A673 (cell line): ENCODE data around the gene DOK6. TPM values are rescaled to one million over a fixed set of nuclear protein-coding genes. Genes with fewer than 3 reads are reported as not detected.

Experiments used
- BruUV-seq: library from RNA; stranded (reverse); fragments of 400-500 nt; replicated peaks from 2 replicates; lab custom pipeline; 2021; lab: Mats Ljungman, UMichigan
- CTCF ChIA-PET: fragments of 300-600 bp; sonication (Branson Sonifier 250); formaldehyde crosslinking; loops from one replicate; lab custom pipeline; 2022; ENCODE audit warnings: antibody characterized with exemption; lab: Charles Lee
- POLR2A ChIA-PET: fragments of 300-600 bp; sonication (Branson Sonifier 250); formaldehyde crosslinking; loops from one replicate; lab custom pipeline; 2022; ENCODE audit warnings: antibody characterized with exemption; ENCODE audit not compliant: low non-redundant PET; lab: Charles Lee
- DNase-seq: peaks from one replicate; pipeline ENCODE4 v3.0.0-alpha.2; 2015; ENCODE audit warnings: low spot score
- H3K27ac ChIP-seq: fragments of 200-600 bp; sonication (generic); 2 replicates; pipeline ENCODE4 v1.5.1; 2016; ENCODE audit warnings: mixed run types, low read depth, mild to moderate bottlenecking, mixed read lengths, antibody characterized with exemption, low read length; ENCODE audit not compliant: poor library complexity, severe bottlenecking
- H3K27me3 ChIP-seq: fragments of 200-600 bp; sonication (generic); replicated peaks from 2 replicates; pipeline ENCODE4 v1.6.1; 2017; ENCODE audit warnings: mixed run types, low read depth, mild to moderate bottlenecking, mixed read lengths, antibody characterized with exemption, low read length; ENCODE audit not compliant: insufficient read depth, poor library complexity
- H3K36me3 ChIP-seq: fragments of 200-600 bp; sonication (generic); 2 replicates; pipeline ENCODE4 v1.6.1; 2016; ENCODE audit warnings: mixed run types, mild to moderate bottlenecking, mixed read lengths, antibody characterized with exemption, low read length; ENCODE audit not compliant: insufficient read depth, poor library complexity, severe bottlenecking
- H3K4me1 ChIP-seq: fragments of 200-600 bp; sonication (generic); 2 replicates; pipeline ENCODE4 v1.6.1; 2017; ENCODE audit warnings: mixed run types, mild to moderate bottlenecking, mixed read lengths, antibody characterized with exemption, low read length; ENCODE audit not compliant: insufficient read depth, poor library complexity, severe bottlenecking
- H3K4me3 ChIP-seq: fragments of 200-600 bp; sonication (generic); 2 replicates; pipeline ENCODE4 v1.5.1; 2016; ENCODE audit warnings: low read depth, mixed run types, mild to moderate bottlenecking, mixed read lengths, low read length; ENCODE audit not compliant: poor library complexity, severe bottlenecking
- H3K9me3 ChIP-seq: fragments of 200-600 bp; sonication (generic); 2 replicates; pipeline ENCODE4 v1.6.1; 2016; ENCODE audit warnings: mixed run types, low read depth, mild to moderate bottlenecking, mixed read lengths, antibody characterized with exemption, low read length; ENCODE audit not compliant: poor library complexity, severe bottlenecking
- CTCF ChIP-seq: fragments of 300-800, 200-600 bp; sonication (generic); conservative IDR thresholded peaks from 2 replicates; pipeline ENCODE4 v1.5.1; 2017; ENCODE audit warnings: low read depth, mild to moderate bottlenecking, antibody characterized with exemption, low read length, moderate library complexity, mixed read lengths
- EZH2 ChIP-seq: fragments of 200-600 bp; sonication (generic); IDR thresholded peaks from 2 replicates; pipeline ENCODE4 v1.6.1; 2017; ENCODE audit warnings: borderline replicate concordance, low read depth, mild to moderate bottlenecking, mixed read lengths, antibody characterized with exemption, low read length; ENCODE audit not compliant: poor library complexity, severe bottlenecking
- intact Hi-C: fragments of 100-400 bp; cut with micrococcal nuclease; formaldehyde crosslinking; loops from one replicate; pipeline ENCODE4 v1.10.0; 2022; ENCODE audit not compliant: unreplicated experiment
- total RNA-seq: library from RNA; stranded (reverse); gene quantifications from 2 replicates; pipeline ENCODE4 v1.2.3, GENCODE V29; 2021

DOK6 gene
- total RNA-seq, 1 experiment from 2014 or later, result 13.7 TPM

- no peaks in the 10 kb centered on the region for H3K27me3 ChIP-seq
- no peaks in the 10 kb centered on the region for H3K36me3 ChIP-seq
- H3K4me1 ChIP-seq, result peaks cover 14% of the 10 kb centered on the region
- no peak overlapping the region for H3K4me3 ChIP-seq
- POLR2A ChIA-PET, result no interaction called here
- no TSS peak for BruUV-seq
- no peak overlapping the region for H3K27ac ChIP-seq
- DNase-seq, result no peak
- CTCF ChIA-PET, result no interaction called here
- H3K9me3 ChIP-seq, result no peaks in the 10 kb centered on the region
- intact Hi-C loops, result no loop called here
- no peak for TF ChIP-seq EZH2
- TF ChIP-seq CTCF, result no peak
Observed at GRCh38 chr18:69814861-69815385, 414.2 kb downstream of the DOK6 start.

GRCh38 chr18:69817335-69817940 is 416.8 kb downstream of the DOK6 start:
- H3K27me3 ChIP-seq, result no peaks in the 10 kb centered on the region
- peaks cover 14% of the 10 kb centered on the region for H3K4me1 ChIP-seq
- ChIA-PET CTCF (no interaction called here), POLR2A (no interaction called here)
- TF ChIP-seq CTCF (no peak), EZH2 (no peak)
- intact Hi-C loops, result no loop called here
- peak; percentile 87 for DNase-seq
- no TSS peak for BruUV-seq
- H3K9me3 ChIP-seq, result no peaks in the 10 kb centered on the region
- no peak overlapping the region for H3K4me3 ChIP-seq
- no peak overlapping the region for H3K27ac ChIP-seq
- H3K36me3 ChIP-seq, result no peaks in the 10 kb centered on the region

- peaks cover 14% of the 10 kb centered on the region for H3K4me1 ChIP-seq
- DNase-seq, result no peak
- TF ChIP-seq CTCF, result no peak
- no peak for TF ChIP-seq EZH2
- ChIA-PET POLR2A (no interaction called here), CTCF (no interaction called here)
- no TSS peak for BruUV-seq
- no peaks in the 10 kb centered on the region for H3K36me3 ChIP-seq
- intact Hi-C loops, result no loop called here
- no peak overlapping the region for H3K4me3 ChIP-seq
- H3K9me3 ChIP-seq, result no peaks in the 10 kb centered on the region
- H3K27ac ChIP-seq, result no peak overlapping the region
- H3K27me3 ChIP-seq, result no peaks in the 10 kb centered on the region
Observed at GRCh38 chr18:69819460-69819859, 418.8 kb downstream of the DOK6 start.
